HG03558 (cell line): ENCODE measurements around the gene CDKL1.
"Not testable (repeated sequence)": the region's sequence is repeated elsewhere in the genome, so short reads cannot be mapped to it uniquely, and the experiment has no call there.

Experiments used
- ATAC-seq: cut with Tn5 transposase; IDR thresholded peaks from one replicate; pipeline ENCODE4 v1.9.1; 2021; ENCODE audit warnings: moderate number of reproducible peaks; ENCODE audit not compliant: unreplicated experiment; ENCODE audit errors: extremely low read depth

Gene CDKL1

GRCh38 chr14:50339178-50339804 lies 57.4 kb downstream of the CDKL1 start:
- no peak for ATAC-seq

DNA sequence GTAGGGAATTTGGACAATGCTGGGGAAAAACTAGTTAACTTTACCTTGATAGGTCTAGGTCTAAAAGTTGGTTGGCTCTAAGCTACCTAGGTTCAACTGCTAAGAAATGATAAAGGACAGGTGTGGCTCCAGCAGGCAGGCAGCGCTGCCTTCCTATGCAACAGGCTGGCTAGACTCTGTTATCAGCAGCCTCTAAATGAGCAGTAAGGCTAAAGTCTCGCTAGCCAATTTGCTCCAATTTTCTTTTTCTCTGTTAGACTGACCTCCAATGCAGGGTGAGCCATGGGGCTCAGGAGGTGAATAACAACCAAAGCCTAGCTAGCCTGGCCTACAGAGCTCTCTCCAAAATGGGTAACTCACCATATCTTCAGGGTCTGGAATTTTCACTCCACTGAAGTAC lies 58.1 kb downstream of the CDKL1 start:
- ATAC-seq = no peak

DNA sequence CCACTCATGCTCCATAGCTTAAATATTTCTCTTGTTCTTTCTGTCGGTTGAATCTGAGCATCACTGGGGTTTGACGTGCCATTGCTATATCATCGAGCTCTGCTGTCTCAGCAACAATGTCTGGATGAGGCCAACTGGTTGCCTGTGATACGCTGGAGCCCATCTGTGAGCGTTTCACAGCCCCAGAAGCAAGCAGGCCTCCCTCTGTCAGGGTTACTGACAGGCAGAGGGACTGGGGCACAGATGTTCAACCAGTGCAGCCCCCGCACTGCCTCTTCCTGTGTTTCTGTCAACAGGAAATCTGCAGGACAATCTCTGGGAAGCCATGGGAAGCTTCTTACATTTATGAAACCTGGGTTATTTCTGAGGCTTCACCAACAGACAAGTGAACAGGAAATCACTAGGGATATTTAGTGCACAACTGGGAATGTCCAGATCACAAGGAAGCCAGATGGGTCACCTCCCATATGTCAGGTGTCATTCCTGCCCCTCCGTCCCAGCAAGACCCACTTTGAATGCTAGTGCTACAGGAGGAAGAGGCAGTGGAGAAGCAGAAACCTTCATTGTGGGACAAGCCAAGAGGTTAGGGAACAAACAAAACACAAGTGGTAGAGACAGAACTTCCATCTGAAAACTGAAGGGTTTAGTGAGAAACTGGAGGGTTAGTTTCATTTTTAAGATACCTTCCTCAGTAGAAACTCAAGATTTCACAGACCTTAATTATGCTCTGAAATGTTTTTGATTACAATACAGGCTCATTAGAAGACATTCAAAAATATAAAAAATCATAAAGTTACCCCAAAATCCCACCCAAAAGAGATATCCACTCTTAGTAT lies 60.5 kb downstream of the CDKL1 start:
- ATAC-seq = no peak

DNA sequence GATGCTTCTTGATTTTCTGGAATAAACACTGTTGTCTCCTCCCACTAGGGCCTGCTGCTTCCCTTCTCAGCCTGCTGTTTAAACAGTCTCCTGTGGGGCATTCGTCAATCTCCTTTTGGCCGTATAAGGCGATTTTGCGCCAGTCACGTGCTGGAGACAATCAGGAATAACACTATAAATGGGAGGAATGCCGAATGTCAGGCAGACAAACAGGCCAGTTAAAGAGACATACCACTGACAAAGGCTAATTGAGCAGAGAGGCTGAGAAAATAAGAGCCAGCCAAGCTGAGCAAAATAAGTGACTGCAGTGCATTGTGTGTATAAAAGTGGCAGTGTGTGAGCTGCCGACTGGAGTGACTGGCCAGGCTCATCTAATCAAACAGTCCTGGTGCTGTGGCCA lies 61.3 kb downstream of the CDKL1 start:
- no peak for ATAC-seq

DNA sequence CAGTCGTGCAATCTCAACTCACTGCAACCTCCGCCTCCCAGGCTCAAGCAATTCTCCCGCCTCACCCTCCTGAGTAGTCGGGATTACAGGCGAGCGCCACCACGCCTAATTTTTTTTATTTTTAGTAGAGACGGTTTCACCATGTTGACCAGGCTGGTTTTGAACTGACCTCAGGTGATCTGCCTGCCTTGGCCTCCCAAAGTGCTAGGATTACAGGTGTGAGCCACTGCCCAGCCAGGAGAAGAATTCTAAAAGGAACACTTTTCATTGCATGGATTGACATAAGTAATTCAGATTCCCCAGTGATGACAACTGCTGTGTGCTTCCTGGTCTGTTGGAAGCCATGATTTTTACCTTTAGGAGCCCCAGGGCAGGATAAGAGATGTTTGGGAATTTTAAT lies 62.5 kb downstream of the CDKL1 start:
- no peak for ATAC-seq

- ATAC-seq = no peak
These were observed 63.6 kb downstream of the CDKL1 start for GRCh38 chr14:50333014-50333509.

DNA sequence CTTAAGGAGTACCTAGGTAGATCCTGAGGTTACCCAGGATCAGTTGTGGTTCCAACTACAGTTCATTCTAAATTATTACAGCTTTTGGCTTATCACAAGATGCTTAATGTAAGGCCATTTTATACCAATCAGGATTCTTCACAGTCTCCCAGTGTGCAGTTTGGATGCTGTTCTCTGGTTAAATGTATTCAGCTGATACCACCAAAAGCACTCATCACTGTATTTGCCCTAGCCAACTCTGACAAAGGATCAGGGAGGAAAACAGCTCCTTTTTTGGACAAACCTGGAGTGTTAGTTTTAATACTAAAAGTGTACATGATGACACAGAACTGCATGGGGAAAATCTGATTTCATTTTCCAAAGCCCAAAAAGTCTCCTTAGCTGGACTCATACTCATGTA lies 65.1 kb downstream of the CDKL1 start:
- no peak for ATAC-seq

- peak; percentile 58 for ATAC-seq
These were observed 75.5 kb downstream of the CDKL1 start for GRCh38 chr14:50321009-50321660.

GRCh38 chr14:50320283-50320682 lies 76.4 kb downstream of the CDKL1 start:
- ATAC-seq = no peak

DNA sequence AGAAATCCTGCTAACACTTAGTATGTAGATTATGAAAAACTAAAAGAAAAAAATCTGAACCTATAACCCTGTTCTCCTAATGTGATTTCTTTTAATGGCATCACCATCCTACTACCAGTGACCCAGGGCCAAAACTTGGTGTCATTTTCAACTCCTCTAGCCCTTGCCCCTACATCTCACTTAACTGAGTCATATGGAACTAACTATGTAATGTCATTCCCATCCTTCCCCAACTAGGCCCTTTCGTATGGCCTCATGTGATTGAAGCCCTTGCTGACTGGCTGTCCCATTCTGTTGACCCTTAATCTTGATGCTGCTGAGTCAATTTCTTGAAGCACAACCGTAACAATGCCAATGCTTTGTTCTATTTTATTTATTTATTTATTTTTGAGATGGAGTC lies 77.0 kb downstream of the CDKL1 start:
- ATAC-seq = no peak

GRCh38 chr14:50319293-50319692 lies 77.4 kb downstream of the CDKL1 start:
- ATAC-seq = no peak

DNA sequence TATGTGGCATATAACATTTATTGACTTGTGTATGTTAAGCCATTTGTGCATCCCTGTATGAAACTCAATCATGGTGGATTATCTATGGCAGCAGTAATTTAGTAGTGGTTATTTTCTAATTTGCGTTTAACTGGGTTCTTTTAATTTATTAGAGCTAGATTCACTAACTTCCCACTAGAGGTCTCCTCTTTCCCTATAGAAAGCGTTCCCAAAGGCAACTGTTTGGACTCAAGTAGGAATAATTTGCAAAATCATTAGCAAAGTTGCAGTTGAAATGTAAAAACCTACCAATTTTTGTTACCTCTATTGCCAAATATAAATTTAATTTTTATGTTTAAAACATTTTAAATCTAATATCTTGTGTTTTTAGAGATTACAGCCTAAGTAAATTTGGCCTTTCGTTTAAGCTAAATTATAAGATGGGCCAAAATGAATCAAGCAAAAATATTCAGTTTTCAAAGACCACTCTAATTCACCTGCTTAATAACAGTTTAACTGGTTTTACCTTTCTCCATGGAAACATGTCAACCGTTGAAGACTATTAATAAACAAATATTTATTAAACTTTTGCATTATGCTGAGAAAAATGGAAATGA lies 78.6 kb downstream of the CDKL1 start:
- ATAC-seq = no peak

- not testable (repeated sequence) for ATAC-seq
These were observed 82.6 kb downstream of the CDKL1 start for GRCh38 chr14:50314098-50314497.

GRCh38 chr14:50312734-50313054 lies 84.0 kb downstream of the CDKL1 start:
- peak; percentile 10 for ATAC-seq

DNA sequence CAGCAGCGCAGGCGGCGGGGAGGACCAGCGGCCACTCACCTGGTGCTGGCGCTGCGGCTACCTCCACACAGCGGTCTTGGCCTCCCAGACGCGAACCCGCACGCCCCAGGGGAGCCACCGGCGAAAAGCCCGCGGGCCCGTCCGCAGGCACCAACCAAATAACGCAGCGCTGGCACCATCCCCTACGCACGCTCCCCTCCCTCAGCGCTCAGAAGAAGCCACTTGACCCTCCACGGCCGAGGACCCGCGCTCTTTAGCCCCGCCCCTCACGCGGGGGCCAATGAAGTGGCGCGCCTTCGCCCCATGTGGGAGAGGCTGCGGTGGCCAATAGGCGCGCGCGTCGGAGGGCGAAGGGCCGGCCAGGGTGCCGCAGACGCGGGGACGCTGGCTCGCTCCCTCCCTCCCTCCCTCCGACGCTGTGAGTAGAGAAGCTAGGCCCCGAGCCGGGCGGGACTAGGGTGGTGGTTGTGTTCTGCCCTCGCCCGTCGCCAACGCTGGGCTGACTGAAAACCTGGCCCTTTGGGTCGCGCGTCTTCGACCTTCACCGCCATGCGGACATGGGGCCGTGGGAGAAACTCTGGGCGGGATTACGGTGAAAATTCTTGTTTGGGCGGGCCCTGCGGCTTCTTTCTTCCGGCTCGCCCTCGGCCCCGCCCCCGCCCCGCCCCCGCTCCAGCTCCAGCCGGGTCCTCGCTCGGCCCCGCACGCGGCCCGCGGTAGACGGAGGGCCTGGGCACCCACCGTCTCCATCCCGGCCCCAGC lies 84.5 kb downstream of the CDKL1 start, which contains the start of the genes DMAC2L and L2HGDH:
TSS of gene DMAC2L (plus strand) at position 353 of the 762 bp plus-strand sequence. CDS start 9,164 bp downstream, outside the sequence.
TSS of gene L2HGDH (minus strand) at position 258 of the 762 bp plus-strand sequence. CDS start at position 179, 79 bp downstream.
- ATAC-seq = peak; percentile 67

- ATAC-seq = no peak
These were observed 85.2 kb downstream of the CDKL1 start for GRCh38 chr14:50311337-50311971.

DNA sequence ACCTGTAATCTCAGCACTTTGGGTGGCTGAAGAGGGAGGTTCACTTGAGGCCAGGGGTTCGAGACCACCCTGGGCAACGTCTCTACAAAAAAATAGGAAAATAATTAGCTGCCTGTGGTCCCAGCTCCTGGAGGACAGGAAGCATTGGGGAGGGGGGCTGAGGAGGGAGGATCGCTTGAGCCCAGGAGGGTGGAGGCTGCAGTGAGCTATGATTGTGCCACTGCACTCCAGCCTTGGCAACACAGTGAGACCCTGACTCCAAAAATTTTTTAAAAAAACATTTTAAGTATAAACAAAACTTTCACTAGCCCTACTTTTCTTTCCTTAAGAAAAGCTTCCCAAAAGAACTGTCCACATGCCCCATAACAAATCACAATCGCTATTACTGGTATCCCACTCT lies 86.2 kb downstream of the CDKL1 start:
- no peak for ATAC-seq

- no peak for ATAC-seq
These were observed 88.2 kb downstream of the CDKL1 start for GRCh38 chr14:50308363-50308915.
